GM12891 (cell line): Measurements from ENCODE around the gene SETBP1.

Experiments used
- POLR2A ChIP-seq: IDR thresholded peaks from 2 replicates; pipeline ENCODE4 v1.6.1; 2011; ENCODE audit warnings: low read depth, low read length, control low read depth
- SPI1 ChIP-seq: IDR thresholded peaks from 2 replicates; pipeline ENCODE4 v1.6.1; 2011; ENCODE audit warnings: low read depth, low read length, control low read depth

- no peak for TF ChIP-seq POLR2A
- no peak for TF ChIP-seq SPI1
These were observed 42.7 kb downstream of the SETBP1 start for GRCh38 chr18:44723411-44723810.
